H1 (cell line): ENCODE results near the gene PPIA. TPM values are rescaled to one million over a fixed set of nuclear protein-coding genes. Genes with fewer than 3 reads are reported as not detected.

ENCODE experiments used
- CHD1 ChIP-seq: IDR thresholded peaks from 2 replicates; pipeline ENCODE4 v1.6.1; 2012; ENCODE audit warnings: low read depth, low read length, improper control_type of control experiment
- CHD7 ChIP-seq: fragments of 300-600 bp; sonication (generic); IDR thresholded peaks from 2 replicates; pipeline ENCODE4 v1.7.1; 2012; ENCODE audit warnings: low read length, moderate library complexity, mild to moderate bottlenecking, inconsistent platforms; ENCODE audit not compliant: insufficient replicate concordance
- E2F6 ChIP-seq: IDR thresholded peaks from 2 replicates; pipeline ENCODE4 v1.6.1; 2012; ENCODE audit warnings: inconsistent platforms
- KDM1A ChIP-seq: fragments of 200-600, 300-600 bp; sonication (generic); IDR thresholded peaks from 2 replicates; pipeline ENCODE4 v1.7.1; 2016; ENCODE audit warnings: mild to moderate bottlenecking, low read length, borderline replicate concordance
- RAD21 ChIP-seq, 2 experiments: IDR thresholded peaks in 1 of 2; conservative IDR thresholded peaks in 1 of 2; 2 replicates each; pipeline ENCODE4 v1.6.1; 2011; ENCODE audit warnings: low read depth in 2 of 2, low read length in 2 of 2, improper control_type of control experiment in 1 of 2, inconsistent platforms in 1 of 2, mild to moderate bottlenecking in 1 of 2, moderate library complexity in 1 of 2
- RBBP5 ChIP-seq: IDR thresholded peaks from 2 replicates; pipeline ENCODE4 v1.7.1; 2012; ENCODE audit warnings: low read depth, mild to moderate bottlenecking, inconsistent platforms, low read length, moderate library complexity, borderline replicate concordance
- SIN3A ChIP-seq, 2 experiments: IDR thresholded peaks in 1 of 2; conservative IDR thresholded peaks in 1 of 2; 2 replicates each; pipeline ENCODE4 v1.6.1; 2011 to 2012; ENCODE audit warnings: low read length in 2 of 2, improper control_type of control experiment in 1 of 2, low read depth in 1 of 2, mild to moderate bottlenecking in 1 of 2
- SP1 ChIP-seq: IDR thresholded peaks from 2 replicates; pipeline ENCODE4 v1.6.1; 2011; ENCODE audit warnings: low read depth, low read length
- TBP ChIP-seq: IDR thresholded peaks from 2 replicates; pipeline ENCODE4 v1.6.1; 2011; ENCODE audit warnings: low read depth, low read length, improper control_type of control experiment
- TEAD4 ChIP-seq: IDR thresholded peaks from 2 replicates; pipeline ENCODE4 v1.6.1; 2012; ENCODE audit warnings: low read depth, low read length, inconsistent platforms, mixed read lengths
- polyA plus RNA-seq, 7 experiments: library from polyadenylated mRNA; depleted of rRNA in 3 of 7; stranded (reverse) in 5 of 7; unstranded in 2 of 7; fragments of >200 nt in 5 of 7; fragments of 200-250 nt in 2 of 7; gene quantifications; 1 replicate in 5 of 7; 2 replicates in 1 of 7; 4 replicates in 1 of 7; pipeline versions ENCODE4 v1.2.1 to v1.2.3, GENCODE V29; 2011 to 2013; ENCODE audit warnings: missing spikeins in 2 of 7, mixed read lengths in 2 of 7
- total RNA-seq: library from RNA; stranded (reverse); fragmentation: NEBNext Ultra II Directional; extraction: Animal tissue kit (Norgen Biotek cat#: 25700); gene quantifications from 2 replicates; pipeline ENCODE4 v1.2.1, GENCODE V29; 2021

Gene PPIA
- total and polyA plus RNA-seq, 2 of the 8 experiments (the other 6 are each of a cell fraction or from before 2014, with no cell fraction given) = 2,865 to 5,394 TPM

- TF ChIP-seq TEAD4 (peak; percentile 91), RAD21 (IDR thresholded peaks at IDR 0.05 in 1 of 2, conservative IDR thresholded peaks at IDR 0.05 in 1 of 2; ENCODE audit: low read depth in 2 of 2, low read length in 2 of 2) (no peak), TBP (peak; percentile 66; the same call in 1 of the 2 replicates), E2F6 (peak; percentile 97), CHD7 (no peak), CHD1 (0 out of 2 replicates have a peak, but pooled peaks have one; percentile 47), SP1 (no peak), RBBP5 (0 out of 2 replicates have a peak, but pooled peaks have one; percentile 53), SIN3A (conservative IDR thresholded peaks at IDR 0.05 in 1 of 2, IDR thresholded peaks at IDR 0.05 in 1 of 2; ENCODE audit: low read depth in 1 of 2, low read length in 2 of 2) (peak in 1 of 2 experiments; percentile 62; a peak in 2 of 4 replicates), KDM1A (peak; percentile 100)
Observed at GRCh38 chr7:44796034-44796503, 412 bp upstream of the PPIA start (continued).
